ENCODE data around the gene RGS19. TPM values are rescaled to one million over a fixed set of nuclear protein-coding genes. Genes with fewer than 3 reads are reported as not detected.

RGS19 gene
- total RNA-seq, 1 experiment from 2014 or later: 12.8 TPM

GRCh38 chr20:64114356-64114971 lies 35.1 kb upstream of the RGS19 start:
- Mint-ChIP-seq H3K27me3 (ENCODE audit: low read depth) (0 out of 2 replicates have a peak, but pooled peaks cover 2% of the 10 kb centered on the region), H3K36me3 (ENCODE audit: insufficient read depth in 1 of 3, low read depth in 3 of 3) (no peaks in the 10 kb centered on the region), H3K9me3 (no peaks in the 10 kb centered on the region), H3K27ac (no peak overlapping the region), H3K4me1 (no peaks in the 10 kb centered on the region), H3K4me3 (no peak overlapping the region)
- Histone ChIP-seq H3K23ac (ENCODE audit: insufficient read length, low read depth, low read length) (no peak overlapping the region), H4K20me1 (ENCODE audit: control insufficient read depth, insufficient read depth, insufficient read length) (peaks cover 3% of the 10 kb centered on the region), H2BK15ac (ENCODE audit: low read depth, low read length) (no peak overlapping the region), H2BK5ac (ENCODE audit: insufficient read length, low read length) (no peak overlapping the region), H3K4me1 (ENCODE audit: insufficient read depth, low read length) (no peaks in the 10 kb centered on the region), H3K9ac (ENCODE audit: extremely low read depth, insufficient read length, low read length) (no peak overlapping the region), H2BK20ac (ENCODE audit: low read depth, low read length, poor library complexity, severe bottlenecking) (no peak overlapping the region), H2BK12ac (ENCODE audit: insufficient read length, low read depth, low read length) (no peak overlapping the region), H3K14ac (ENCODE audit: insufficient read depth, low read length) (no peak overlapping the region; the same call in 1 of the 2 replicates), H2AFZ (ENCODE audit: low read length) (no peak overlapping the region), H3K18ac (ENCODE audit: insufficient read length, low read depth, low read length) (no peak overlapping the region), H3K27me3 (ENCODE audit: insufficient read depth, low read length) (no peaks in the 10 kb centered on the region), H3K23me2 (ENCODE audit: insufficient read length, low read depth, low read length, poor library complexity, severe bottlenecking) (no peaks in the 10 kb centered on the region), H4K5ac (ENCODE audit: insufficient read length, low read depth, low read length) (no peak overlapping the region), H2AK5ac (ENCODE audit: insufficient read length, low read length) (no peak overlapping the region), H4K91ac (ENCODE audit: insufficient read length, low read depth, low read length) (no peak overlapping the region), H3K79me1 (ENCODE audit: insufficient read depth, low read depth, low read length, poor library complexity, severe bottlenecking) (no peaks in the 10 kb centered on the region), H3K27ac (ENCODE audit: insufficient read length, low read depth, low read length) (no peak overlapping the region), H4K8ac (replicated peaks; ENCODE audit: insufficient read length, low read depth, low read length) (no peak overlapping the region), H3K4ac (ENCODE audit: low read depth, low read length) (no peak overlapping the region), H2BK120ac (ENCODE audit: low read depth, low read length, poor library complexity, severe bottlenecking) (no peak overlapping the region), H3T11ph (ENCODE audit: low read length) (no peak overlapping the region), H3K4me2 (ENCODE audit: insufficient read depth, insufficient read length, low read length) (no peak overlapping the region), H3K79me2 (ENCODE audit: insufficient read depth, low read length) (no peaks in the 10 kb centered on the region), H3K56ac (ENCODE audit: insufficient read length, low read depth, low read length) (no peak overlapping the region), H3K9me3 (ENCODE audit: control insufficient read depth, low read depth, low read length) (no peaks in the 10 kb centered on the region)
- no CpG with 5 or more reads among the region's 14 CpGs for WGBS (ENCODE audit: extremely low coverage, insufficient read length, low lambda C conversion rate)
- TF ChIP-seq CTCF (conservative IDR thresholded peaks at IDR 0.05): no peak
- no peak for DNase-seq

All from H9 (cell line).